ENCODE results near the gene USP26.

Gene USP26

GRCh38 chrX:133033010-133033409 lies 63.9 kb downstream of the USP26 start:
- TF ChIP-seq CTCF (IDR thresholded peaks at IDR 0.05; ENCODE audit: insufficient read depth, missing control alignments) = no peak
- FAIRE-seq (no peak), DNase-seq (ENCODE audit: insufficient read length, low spot score) (no peak)

- FAIRE-seq = no peak
- no peak for TF ChIP-seq CTCF (IDR thresholded peaks at IDR 0.05; ENCODE audit: insufficient read depth, missing control alignments)
- no peak for DNase-seq (ENCODE audit: insufficient read length, low spot score)
Observed at GRCh38 chrX:133018229-133018628, 78.7 kb downstream of the USP26 start.

GRCh38 chrX:133007458-133007857 lies 89.5 kb downstream of the USP26 start:
- DNase-seq (ENCODE audit: insufficient read length, low spot score) = no peak
- FAIRE-seq = no peak
- no peak for TF ChIP-seq CTCF (IDR thresholded peaks at IDR 0.05; ENCODE audit: insufficient read depth, missing control alignments)

DNA sequence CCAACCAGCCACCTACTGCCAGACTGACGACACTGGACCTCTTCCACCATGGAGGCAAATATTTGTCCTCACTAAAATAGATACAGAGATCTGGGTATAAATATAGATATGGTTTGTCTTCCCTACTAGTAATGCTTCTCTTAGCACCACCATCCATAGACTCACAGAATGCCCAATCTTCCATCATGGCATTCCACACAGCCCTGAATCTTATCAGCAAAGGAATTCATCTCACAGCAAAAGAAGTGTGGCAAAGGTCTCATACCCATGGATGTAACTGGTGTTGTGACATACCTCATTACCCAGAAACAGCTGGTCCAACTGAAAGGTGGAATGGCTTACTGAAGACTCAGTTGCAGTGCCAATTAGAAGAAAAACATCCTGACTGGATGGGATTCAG lies 91.3 kb downstream of the USP26 start:
- no peak for TF ChIP-seq CTCF (IDR thresholded peaks at IDR 0.05; ENCODE audit: insufficient read depth, missing control alignments)
- FAIRE-seq (no peak), DNase-seq (ENCODE audit: insufficient read length, low spot score) (no peak)

- FAIRE-seq (no peak), DNase-seq (ENCODE audit: insufficient read length, low spot score) (no peak)
- TF ChIP-seq CTCF (IDR thresholded peaks at IDR 0.05; ENCODE audit: insufficient read depth, missing control alignments) = peak; percentile 50
Observed at GRCh38 chrX:133005042-133005441, 91.9 kb downstream of the USP26 start.

DNA sequence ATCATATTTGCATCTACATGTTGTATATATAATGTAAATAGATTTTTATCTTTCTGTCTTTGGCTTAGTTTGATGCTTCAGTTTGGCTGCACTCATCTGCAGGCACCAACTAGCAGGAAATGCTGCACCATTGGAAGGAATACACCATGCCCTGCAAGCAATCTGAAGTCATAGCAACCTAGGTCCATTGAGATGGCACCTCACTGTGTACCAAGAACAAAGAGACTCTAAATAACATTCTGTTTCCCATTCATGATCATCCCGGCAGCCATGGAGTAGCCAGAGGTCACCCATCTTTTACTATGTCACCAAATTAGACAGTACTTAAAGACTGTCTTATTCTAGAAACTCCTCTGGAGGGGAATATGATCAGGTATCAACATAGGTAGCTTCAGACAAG lies 97.7 kb downstream of the USP26 start:
- DNase-seq (ENCODE audit: insufficient read length, low spot score) = no peak
- no peak for TF ChIP-seq CTCF (IDR thresholded peaks at IDR 0.05; ENCODE audit: insufficient read depth, missing control alignments)
- no peak for FAIRE-seq

DNA sequence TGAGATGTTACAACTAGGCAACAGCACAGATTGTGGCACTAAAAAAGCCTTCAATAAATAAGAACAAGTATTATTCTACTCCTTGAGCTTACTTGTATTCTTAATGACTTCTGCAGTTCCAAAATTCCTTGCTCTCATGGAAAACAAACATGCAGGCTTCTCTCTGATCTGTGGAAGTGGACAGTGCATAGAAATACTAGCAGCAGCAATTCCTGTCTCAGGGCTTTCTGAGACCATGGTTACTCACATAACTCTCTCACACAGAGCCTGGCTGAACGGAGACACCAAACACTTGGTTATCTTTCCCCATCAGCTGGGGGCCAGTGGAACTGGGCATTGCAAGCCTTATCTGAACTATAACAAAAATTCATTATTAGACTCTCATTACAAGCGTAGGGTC lies 106.1 kb downstream of the USP26 start:
- FAIRE-seq = no peak
- no peak for DNase-seq (ENCODE audit: insufficient read length, low spot score)
- TF ChIP-seq CTCF (IDR thresholded peaks at IDR 0.05; ENCODE audit: insufficient read depth, missing control alignments) = no peak
